ENCODE results near the gene KIRREL1.

KIRREL1 gene

DNA sequence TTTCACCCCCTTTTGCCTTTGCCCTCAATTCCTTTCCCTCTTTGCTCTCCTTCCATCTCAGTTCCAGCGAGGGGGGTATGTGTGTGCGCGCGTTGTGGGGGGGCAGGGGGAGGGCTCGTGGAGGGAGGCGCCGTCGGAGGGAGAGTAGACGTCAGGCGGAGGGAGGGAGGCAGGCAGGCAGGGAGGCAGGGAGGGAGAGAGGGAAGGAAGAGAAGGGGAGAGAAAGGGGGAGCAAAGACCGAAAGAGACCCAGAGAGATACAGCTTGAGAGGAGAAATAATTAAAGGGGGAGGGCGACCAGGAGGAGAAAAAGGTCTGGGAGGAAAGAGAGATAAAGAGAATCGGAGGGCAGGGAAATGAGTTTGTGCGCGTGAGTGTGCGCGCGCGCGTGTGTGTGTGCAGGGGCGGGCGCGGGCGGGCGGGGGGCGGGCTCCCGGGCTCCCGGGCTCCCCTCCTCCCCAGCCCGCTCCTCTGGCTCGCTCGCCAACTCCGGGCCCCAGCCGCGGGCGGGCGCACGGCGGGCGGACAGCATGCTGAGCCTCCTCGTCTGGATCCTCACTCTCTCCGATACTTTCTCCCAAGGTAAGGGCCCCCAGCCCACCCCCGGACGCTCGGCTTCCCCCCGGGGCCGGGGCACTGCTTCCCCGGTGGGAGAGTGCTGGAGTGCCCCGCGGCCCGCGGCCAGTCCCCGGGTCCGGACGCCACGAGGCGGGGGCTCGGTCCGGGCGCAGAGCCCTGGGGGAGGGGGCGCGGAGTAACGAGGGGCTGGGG lies at the start of gene KIRREL1:
TSS of gene KIRREL1 (plus strand) at position 499 of the 771 bp plus-strand sequence. CDS start at position 531, 32 bp downstream.
- no peak for DNase-seq

DNA sequence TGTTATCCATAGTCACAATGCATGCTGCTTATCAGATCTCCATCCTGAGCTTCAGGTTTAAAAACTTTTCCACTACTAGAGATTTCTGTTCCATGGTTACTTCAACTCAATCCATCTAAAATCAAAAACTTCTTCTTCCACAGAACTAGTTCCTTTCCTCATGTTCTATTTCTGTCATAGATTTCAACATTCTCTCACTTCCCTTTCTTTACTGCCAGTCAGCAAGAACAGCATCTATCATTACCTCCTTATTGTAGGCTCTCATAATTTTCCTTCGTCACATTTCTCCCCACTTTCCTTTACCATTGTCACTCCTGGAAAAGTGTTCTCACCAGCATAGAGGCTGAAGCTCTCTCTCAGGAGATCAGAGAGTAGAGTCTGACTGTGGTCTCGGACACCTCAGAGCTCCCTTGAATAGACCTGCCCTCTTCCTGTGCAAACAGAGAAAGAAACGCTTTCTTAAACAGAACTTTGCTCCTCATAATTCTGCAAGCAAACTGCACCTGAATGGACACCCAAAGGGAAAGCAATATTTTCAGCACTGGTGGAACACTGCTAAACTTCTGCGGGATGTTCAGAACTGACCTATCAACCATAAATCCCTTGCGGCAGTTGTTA lies 48.7 kb upstream of the KIRREL1 start:
- DNase-seq, result no peak

DNA sequence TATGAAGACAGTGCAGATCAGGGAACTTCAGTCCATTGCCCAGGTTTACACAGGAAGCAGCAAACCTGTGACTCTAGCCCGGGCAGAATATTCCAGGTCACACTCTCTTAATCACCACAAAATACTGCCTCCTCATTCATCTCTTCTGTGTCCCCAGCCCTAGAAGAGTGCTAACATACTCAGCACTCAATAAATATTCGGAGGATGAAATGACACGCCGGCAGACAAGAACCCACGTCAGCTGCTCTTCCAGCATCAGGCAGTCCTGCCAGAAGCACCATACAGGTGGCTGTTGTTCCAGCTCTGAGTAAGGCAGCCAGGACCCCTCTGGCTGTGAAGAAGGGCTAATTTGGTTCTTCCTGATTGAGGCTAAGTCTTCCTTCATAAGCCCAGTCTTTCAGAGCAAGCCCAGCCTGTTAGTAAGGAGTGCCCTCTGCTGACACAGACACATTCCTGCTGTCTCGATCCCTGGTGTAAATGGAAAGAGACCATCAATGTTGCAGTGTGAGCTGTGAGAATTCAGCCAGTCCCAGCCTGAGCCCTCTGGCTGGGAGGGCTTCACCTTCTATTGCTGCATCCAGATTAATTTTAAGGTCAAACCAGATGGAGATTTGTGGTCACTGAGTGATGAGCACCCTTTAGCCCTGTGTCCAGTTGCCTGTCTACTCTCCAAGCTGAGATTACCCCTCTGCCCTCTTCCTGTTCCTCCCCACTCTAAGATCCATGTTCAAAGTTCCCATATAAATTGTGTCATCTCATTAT lies 45.0 kb upstream of the KIRREL1 start:
- DNase-seq, result no peak

DNA sequence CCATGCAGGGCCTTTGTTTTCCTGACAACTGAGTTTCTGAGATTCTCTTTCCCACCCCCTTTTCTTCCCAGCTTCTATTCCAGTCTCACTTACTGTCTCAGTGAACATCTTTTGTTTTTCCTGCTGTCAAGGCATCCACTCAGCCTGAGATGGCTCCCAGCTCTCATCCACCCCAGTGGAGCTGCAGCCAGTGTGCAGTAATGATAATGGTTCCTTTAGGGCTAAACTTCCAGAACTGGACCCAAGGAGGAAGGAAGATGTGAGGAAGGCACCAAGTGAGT lies 44.4 kb upstream of the KIRREL1 start:
- no peak for DNase-seq

DNA sequence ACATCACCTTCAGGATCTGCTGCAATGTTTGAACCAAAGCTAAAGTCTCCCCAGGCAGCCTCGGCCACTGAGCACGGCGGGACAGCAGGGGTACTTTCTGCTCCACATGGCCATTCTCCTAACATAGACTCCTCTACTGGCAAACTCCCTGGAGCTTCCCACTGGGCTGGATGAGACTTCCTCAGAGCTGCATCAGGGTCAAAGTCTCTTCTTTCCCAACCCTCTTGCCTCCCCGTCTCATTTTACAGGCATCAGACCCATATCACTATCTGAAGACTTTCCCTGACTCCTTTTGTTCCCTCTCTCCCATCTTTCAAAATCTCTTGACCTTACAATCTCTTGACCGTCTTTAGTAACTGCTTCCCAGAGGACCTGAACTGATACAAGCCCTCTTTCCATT lies 42.2 kb upstream of the KIRREL1 start:
- no peak for DNase-seq

DNA sequence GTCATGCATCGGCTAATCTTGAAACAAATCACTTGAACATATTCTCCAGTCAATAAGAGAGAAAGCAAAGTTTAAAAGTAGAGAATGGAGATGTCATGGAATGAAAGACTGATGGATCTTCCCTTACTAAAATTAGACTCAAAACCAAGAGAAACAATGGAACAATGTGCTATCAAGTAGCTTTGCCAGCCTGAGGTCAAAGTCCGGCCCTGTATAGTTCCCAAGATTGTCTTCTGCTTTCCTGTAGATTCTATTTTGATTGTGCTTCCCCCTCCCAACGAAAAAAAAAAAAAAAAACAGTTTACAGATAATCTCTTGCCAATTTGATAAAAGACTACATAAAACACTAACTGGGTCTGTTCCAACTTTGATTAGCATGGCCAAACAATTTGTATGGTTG lies 40.8 kb upstream of the KIRREL1 start:
- DNase-seq, result no peak

DNA sequence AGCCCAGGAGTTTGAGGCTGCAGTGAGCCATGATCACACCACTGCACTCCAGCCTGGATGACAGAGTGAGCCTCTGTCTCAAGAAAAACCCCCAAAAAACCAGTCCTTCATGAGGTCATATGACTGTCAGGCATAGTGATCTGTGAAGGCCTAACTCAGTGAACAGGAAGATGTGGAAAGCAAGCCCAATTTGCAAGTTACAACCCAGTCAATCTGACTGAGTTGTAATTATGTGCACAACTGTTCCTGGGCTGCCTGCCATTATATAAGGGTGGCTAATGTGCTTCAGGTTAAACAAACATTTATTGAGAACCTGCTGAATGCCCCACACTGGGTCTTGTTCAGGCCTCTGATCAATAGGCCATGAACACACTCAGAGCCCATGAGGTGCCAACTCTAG lies 38.2 kb upstream of the KIRREL1 start:
- DNase-seq, result no peak

DNA sequence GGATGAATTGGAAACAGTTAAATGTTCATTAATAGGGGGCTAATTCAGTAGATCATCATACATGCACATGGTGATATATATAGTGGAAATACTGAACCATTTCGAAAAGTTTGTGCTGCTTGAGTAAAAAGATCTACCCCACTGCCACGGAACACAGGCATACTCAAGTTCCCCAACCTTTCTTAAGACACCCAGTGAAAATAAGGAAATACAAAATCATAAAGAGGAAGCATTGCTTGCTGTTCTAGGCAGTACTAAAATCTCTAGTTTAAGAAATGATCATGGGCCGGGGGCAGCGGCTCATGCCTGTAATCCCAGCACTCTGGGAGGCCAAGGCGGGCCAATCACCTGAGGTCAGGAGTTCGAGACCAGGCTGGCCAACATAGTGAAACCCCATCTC lies 37.6 kb upstream of the KIRREL1 start:
- DNase-seq, result no peak

DNA sequence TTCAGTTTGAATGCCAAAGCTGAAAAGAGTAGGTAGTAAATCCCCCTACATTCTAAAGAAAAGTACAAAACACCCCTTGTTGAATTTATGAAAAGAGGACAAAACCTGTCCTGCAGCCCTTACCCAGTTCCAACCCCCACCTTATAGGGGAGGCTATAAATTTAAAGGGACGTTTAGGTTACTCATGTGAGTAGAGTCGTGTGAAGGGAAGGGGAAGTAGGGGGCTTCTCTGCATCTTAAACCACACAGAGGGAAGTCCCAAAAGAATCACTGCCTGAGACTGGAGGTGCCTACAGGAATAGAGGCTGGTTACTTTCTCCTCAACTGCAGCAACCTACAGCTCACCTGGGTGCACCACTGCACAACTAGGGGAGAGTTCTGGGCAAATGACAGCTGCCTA lies 36.7 kb upstream of the KIRREL1 start:
- no peak for DNase-seq

DNA sequence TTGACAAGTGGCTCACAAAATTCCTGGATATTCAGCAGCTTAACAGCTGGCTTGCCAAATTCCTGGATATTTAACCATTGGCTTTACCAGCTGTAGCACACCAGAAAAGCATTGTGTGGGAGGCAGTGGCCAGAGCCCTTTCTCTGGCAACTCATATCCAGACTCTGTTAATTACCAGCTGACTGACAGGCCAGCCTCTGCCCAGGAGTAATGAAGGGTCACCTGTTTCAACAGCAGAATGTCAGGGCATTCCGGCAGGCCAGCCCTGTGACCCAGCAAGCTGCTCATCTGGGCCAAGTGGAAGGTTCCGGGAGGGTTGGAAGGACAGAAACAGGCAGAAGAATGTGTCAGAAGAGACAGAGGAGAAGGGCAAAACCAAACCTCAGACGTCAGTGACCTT lies 35.2 kb upstream of the KIRREL1 start:
- no peak for DNase-seq

DNA sequence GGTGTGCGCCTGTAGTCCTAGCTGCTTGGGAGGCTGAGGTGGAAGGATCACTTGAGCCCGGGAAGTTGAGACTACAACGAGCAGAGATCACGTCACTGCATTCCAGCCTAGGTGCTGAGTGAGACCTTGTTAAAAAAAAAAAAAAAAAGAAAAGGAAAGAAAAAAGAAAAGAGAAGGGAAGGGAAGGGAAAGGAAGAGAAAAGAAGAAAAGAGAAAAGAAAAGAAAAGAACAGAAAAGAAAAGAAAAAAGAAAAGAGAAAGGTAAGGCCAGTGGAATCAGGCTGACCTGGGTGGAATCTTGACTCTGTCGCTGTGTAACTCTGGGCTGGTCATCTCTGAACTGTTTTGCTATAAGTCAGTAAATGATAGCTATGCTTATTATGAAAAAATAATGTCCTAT lies 33.7 kb upstream of the KIRREL1 start:
- no peak for DNase-seq

DNA sequence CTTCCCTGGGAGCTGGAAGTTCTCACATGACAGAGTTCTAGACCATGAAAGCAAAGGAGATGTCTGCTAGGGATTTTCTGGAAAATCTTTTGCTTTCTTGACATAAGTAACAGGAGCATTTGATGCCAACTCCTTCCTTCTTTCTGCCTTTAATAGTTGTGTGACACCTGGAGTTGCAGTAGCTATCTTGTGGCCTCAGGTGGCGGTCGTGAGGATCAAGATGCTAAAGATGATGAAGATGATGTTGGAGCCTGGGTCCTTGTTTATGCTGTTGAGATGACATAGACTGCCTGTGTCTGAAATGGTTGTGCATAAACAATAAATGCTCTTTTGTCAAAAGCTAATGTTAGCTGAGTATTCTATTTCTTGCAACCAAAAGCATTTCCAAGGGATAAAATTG lies 32.7 kb upstream of the KIRREL1 start:
- no peak for DNase-seq

DNA sequence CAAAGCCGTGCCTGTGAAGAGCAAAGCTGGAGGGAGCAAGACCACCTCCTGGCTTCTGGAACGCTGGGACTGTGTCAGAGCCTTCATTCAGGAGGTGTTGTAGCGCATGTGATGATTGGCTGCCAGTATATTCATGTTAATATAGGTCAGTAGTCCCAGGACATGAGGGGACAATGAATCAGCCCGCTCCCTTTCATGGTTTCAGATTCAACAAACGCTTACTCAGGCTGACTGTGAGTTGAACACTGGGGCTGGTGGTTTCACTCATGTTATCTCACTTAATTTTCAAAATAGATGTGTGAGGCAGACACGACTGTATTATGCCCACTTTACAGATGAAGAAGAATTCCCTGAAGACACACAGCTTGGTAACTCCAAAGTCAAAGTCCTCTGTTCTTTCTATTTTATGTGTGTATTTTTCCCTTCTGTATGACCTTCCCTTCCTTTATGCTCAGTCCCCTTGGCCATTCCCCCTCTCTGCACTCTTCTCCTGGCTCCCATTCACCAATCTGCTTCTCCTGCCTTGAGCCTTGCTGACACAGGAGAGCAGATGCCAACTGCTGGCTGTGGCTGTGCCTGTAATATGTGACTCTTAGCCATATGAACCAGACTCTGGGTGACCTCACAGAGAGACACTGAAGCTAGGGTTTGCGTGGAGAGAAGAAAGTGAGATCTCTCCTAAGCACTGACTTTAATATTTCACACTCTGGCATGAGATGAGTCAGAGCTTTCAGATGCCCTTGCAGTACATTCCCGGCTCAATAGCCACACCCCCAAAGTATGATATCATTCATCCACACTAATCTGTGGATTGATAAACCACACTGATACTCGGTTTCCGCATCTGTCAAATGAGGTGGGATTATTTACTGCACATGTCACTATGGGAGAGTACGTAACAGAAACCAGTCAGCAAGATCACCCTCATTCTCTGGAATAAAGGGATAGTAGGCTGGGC lies 31.4 kb upstream of the KIRREL1 start:
- DNase-seq, result no peak

DNA sequence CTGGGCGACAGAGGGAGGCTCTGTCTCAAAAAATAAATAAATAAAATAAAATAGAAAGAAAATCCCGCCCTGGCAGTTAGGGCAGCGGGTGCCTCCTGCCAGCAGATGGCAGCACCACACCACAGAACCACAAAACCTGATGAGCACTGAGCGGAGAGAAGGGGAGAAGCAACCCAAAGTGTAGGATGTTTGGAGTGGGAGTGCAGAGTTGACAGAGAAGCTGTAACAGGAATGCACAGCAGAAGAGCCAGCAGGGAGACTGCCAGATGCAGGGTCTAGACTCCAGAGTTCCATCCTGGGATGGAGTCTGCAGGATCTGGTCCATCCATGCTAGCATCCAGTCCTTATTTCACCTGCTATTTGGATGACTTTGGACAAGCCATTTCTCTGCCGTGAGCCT lies 29.7 kb upstream of the KIRREL1 start:
- peak; percentile 55 for DNase-seq

DNA sequence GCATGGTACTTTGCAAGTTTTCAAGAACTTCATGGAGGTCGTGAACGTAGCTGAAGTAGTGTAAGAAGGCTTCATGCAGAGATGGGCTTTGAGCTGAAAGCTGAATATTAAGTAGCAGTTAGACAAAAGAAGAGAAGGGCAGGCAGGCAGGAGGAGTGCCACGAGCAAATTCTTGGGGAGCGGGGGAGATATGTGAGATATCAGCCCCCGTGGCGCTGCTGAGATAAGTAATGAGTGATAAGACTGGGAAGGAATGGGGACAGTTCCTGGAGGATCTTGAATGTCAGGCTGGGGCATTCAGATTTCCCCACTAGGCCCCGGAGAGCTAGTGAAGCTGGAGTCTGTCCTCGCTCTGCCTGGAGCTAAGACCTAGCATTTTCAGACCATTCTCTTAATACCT lies 27.9 kb upstream of the KIRREL1 start:
- DNase-seq, result no peak

DNA sequence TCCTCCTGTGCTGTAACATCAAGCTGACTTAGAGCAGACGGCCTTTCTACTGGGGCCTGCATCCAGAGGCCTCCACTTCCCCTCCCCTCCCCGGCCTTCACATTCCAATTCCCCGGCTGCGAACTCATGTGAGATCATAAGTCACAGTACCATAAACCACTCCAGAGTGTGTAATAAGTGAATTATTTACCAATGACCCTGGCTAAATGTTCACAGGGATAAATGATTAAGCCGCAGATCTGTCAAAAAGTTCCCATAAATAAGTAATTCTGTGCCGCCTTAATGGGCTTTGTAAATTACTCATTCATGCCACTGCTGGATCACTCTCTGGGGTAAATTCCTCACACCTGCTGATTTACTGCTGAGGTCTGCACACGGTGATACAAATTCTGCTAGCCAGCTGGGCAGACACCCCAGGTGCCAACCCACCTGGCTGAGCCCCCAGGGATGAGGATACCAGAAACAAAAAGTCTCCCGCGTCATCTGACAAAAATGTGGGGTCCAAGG lies 27.4 kb upstream of the KIRREL1 start:
- no peak for DNase-seq

DNA sequence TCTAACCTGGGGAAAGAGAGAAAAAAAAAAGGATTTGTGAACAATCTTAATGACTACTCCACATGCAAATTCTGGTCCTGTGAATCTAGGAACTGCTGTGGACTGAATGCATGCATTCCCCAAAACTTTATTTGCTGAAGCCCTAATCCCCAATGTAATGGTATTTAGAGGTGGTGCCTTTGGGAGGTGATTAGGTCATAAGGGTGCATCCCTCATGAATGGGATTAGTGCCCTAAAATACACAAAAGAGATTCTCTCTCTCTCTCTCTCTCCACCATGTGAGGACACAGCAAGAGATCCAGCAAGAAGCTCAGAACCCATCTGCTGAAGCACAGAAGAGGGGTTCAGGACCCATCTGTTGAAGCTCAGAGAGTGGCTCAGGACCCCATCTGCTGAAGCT lies 26.2 kb upstream of the KIRREL1 start:
- DNase-seq, result no peak

DNA sequence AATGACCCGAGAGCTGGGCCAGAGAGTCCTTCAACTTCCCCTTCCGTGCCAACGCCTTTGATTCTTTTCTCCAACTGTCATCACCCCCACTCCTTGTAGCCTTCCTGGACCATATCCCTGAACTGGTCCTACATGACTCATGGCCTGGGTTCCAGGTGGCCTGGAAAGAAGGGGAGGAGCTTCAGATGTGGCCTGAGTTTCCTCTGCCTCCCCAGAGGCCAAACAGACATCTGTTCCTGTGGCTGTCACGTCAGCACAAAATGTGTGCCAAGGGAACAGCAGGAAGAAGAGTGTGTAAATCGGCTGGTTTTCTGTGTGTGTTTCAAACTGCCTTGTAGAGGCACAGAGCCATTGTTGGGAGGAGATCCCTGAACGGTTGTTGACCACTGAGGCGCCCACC lies 24.9 kb upstream of the KIRREL1 start:
- no peak for DNase-seq

DNA sequence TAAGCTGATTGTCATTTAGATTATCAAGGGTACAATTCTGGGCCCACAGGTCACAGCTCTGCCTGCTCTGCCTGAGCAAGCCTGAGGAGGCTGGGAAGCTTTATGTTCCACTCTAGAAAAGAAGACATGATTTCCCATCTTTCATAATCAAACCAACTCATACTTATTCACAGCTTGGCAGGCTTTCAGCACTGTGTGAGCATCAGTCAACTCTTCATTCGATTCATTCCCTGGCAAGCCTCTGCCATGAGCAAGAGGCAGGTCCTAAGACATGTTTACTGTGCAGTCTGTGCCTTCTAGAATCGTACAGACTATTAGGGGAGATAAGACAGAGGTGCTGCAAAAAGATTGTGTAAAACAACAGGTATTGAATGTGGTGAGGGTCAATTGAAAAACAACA lies 24.5 kb upstream of the KIRREL1 start:
- no peak for DNase-seq

DNA sequence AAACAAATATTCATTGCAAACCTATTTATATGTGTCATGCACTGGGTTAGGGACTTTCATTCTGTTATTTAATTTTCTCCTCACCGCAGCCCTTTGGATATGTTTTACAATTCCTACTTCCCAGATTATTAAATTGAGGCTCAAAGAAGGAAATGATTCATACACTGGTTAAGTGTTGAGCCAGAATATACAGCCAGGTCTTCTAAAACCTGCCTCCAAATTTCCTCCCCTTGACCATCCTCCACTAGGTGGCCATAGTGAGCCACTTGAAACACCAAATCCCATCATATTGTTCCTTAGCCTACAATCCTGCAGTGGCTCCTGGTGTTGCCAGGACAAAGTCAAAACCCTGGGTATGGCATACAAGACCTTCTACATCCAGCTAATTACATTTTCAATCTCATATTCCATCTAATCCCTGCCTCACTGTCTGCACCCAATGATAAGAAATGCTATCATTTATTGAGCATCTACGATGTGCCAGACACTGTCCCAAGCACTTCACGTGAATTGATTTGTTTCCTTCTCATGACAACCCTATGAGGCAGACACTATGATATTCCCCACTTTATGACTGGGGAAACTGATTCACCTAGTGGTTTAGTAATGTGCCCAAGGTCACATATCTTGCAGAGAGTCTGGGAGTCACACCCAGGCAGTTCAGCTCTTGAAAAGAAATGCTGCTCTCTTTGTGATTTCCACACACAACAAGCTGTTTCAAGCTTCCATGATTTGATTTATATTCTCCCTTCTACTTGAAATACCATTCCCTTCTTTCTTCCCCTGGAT lies 23.6 kb upstream of the KIRREL1 start:
- no peak for DNase-seq

DNA sequence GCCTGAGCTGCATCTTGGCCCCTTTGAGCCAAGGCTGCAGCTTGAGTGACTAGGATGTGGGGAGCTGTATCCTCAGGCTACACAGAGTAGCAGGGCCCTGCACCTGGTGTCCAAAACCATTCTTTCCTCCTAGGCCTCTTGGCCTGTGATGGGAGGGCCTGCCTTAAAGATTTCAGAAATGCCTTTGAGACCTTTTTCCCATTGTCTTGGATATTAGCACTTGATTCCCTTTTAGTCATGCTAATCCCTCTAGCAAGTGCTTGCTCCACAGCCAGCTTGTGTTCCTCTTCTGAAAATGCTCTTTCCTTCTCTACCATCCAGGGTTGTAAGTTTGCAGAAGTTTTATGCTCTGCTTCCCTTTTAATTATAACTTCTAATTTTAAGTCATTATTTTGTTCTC lies 21.7 kb upstream of the KIRREL1 start:
- no peak for DNase-seq

Measured in NCI-H345 (cell line).